Cardiac muscle cell (in vitro differentiated cells and primary cell): ENCODE data around the gene PAX5. TPM values are rescaled to one million over a fixed set of nuclear protein-coding genes. Genes with fewer than 3 reads are reported as not detected.

ENCODE experiments used
- DNase-seq, 2 donors: peaks; one replicate each; pipeline versions ENCODE4 v3.0.0 to v3.0.0-alpha.2; 2010 to 2017; ENCODE audit warnings: low read depth in 1 of 2, low spot score in 1 of 2
- H3K27ac ChIP-seq: fragments of 200-600 bp; sonication (generic); 2 replicates; pipeline ENCODE4 v1.5.1; 2016
- H3K27me3 ChIP-seq: fragments of 200-600 bp; sonication (generic); 2 replicates; pipeline ENCODE4 v1.6.0; 2016; ENCODE audit warnings: control low read depth
- H3K36me3 ChIP-seq: fragments of 200-600 bp; sonication (generic); 2 replicates; pipeline ENCODE4 v1.5.1; 2016; ENCODE audit warnings: control low read depth
- H3K4me1 ChIP-seq: fragments of 200-600 bp; sonication (generic); 2 replicates; pipeline ENCODE4 v1.8.1; 2017; ENCODE audit warnings: low read depth, mild to moderate bottlenecking, mixed run types
- H3K4me3 ChIP-seq: fragments of 200-600 bp; sonication (generic); 2 replicates; pipeline ENCODE4 v1.5.1; 2016; ENCODE audit warnings: mild to moderate bottlenecking
- H3K9me3 ChIP-seq: fragments of 200-600 bp; sonication (generic); 2 replicates; pipeline ENCODE4 v1.5.1; 2017; ENCODE audit warnings: low read depth, mild to moderate bottlenecking, control low read depth
- polyA plus RNA-seq: library from polyadenylated mRNA; unstranded; fragments of >200 nt; fragmentation: Nextera tagmentation; extraction: Ambion mirVana; gene quantifications from 2 replicates; pipeline ENCODE4 v1.2.1, GENCODE V29; 2016
- total RNA-seq: library from RNA; depleted of rRNA; stranded (reverse); fragments of >200 nt; gene quantifications from 2 replicates; pipeline ENCODE4 v1.2.3, GENCODE V29; 2016
- TF ChIP-seq, protein P1 (sequence below): IDR thresholded peaks from 2 replicates; pipeline ENCODE4 v1.5.1; 2012; ENCODE audit warnings: low read depth, mild to moderate bottlenecking, low read length

PAX5 gene
- total and polyA plus RNA-seq, 2 experiments from 2014 or later: not detected

DNA sequence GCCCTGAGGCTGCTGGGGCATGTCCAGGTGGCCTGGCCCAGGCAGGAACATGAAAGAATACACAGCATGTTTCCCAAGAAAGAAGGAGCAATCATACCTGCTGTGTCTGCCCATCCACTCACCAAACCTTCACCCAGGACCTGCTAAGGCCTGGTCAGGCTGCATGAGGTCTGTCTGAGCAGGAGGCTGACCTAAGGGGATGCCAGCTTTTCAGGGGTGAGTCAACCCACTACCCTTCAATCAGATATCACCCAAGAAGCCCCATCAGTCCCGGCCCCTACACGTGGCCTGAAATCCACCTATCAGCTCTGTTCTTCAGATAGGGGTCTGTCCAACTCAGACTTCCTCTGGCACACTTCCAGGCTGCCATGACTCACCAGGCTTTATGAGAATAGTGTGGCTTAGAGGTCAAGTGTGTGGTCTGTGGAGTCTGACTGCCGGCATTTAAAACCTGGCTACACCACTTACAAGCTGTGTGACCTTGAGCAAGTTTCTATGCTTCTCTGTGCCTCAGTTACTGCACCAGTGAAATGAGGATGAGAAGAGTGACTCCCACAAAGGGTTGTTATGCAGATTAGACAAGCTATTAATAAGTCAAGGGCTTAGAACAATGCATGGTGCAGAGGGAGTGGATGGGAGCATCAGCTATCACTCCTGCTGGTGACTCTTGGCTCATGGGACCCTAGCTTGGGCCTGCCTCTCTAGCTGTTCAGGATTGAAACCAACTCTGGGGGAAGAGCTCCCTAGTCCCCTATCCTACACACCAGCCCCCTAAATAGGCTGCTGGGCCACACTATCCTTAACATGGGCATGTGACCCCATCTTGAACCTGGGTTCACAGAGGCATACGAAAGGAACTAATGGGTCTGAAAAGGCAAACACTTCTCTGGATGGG, 130.3 kb downstream of the PAX5 start:
- H3K36me3 ChIP-seq: no peaks in the 10 kb centered on the region
- H3K4me3 ChIP-seq: no peak overlapping the region
- no peaks in the 10 kb centered on the region for H3K9me3 ChIP-seq
- TF ChIP-seq, protein P1, sequence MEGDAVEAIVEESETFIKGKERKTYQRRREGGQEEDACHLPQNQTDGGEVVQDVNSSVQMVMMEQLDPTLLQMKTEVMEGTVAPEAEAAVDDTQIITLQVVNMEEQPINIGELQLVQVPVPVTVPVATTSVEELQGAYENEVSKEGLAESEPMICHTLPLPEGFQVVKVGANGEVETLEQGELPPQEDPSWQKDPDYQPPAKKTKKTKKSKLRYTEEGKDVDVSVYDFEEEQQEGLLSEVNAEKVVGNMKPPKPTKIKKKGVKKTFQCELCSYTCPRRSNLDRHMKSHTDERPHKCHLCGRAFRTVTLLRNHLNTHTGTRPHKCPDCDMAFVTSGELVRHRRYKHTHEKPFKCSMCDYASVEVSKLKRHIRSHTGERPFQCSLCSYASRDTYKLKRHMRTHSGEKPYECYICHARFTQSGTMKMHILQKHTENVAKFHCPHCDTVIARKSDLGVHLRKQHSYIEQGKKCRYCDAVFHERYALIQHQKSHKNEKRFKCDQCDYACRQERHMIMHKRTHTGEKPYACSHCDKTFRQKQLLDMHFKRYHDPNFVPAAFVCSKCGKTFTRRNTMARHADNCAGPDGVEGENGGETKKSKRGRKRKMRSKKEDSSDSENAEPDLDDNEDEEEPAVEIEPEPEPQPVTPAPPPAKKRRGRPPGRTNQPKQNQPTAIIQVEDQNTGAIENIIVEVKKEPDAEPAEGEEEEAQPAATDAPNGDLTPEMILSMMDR: no peak
- peaks cover 96% of the 10 kb centered on the region for H3K27me3 ChIP-seq
- peak in 1 of 2 donors; percentile 94 for DNase-seq
- no peak overlapping the region for H3K27ac ChIP-seq
- no peaks in the 10 kb centered on the region for H3K4me1 ChIP-seq

DNA sequence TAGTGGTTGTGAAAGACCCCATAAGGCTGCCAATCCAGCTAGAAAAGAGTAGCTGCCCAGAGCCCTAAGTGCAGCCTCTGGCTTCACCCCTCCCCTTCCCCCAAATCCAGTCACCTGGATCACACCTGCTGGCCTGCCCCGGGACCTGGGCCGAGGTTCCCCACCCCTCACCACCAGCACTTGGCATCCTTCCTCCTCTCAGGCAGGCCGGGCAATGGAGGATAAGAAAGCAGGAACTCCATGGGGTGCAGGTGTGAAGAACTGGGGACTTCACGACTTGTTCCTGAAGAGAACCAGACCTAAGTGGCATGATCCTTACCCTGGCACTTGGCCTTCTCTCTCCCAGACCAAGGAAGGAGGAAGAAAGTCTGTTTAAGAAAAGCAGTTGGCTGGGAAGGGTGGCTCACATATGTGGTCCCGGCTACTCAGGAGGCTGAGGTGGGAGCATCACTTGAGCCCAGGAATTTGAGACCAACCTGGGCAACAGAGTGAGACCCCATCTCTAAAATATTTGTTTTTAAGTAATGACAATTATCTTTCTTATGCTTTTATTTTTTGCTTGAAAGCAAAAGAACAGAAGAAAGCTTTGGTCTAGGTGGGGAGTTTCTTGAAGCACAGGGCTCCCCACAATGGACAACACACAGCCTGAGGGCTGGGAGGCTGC, 131.1 kb downstream of the PAX5 start:
- TF ChIP-seq, protein P1: no peak
- Histone ChIP-seq H3K4me3 (no peak overlapping the region), H3K27me3 (peaks cover 96% of the 10 kb centered on the region), H3K36me3 (no peaks in the 10 kb centered on the region), H3K9me3 (no peaks in the 10 kb centered on the region), H3K27ac (no peak overlapping the region), H3K4me1 (no peaks in the 10 kb centered on the region)
- DNase-seq: no peak

DNA sequence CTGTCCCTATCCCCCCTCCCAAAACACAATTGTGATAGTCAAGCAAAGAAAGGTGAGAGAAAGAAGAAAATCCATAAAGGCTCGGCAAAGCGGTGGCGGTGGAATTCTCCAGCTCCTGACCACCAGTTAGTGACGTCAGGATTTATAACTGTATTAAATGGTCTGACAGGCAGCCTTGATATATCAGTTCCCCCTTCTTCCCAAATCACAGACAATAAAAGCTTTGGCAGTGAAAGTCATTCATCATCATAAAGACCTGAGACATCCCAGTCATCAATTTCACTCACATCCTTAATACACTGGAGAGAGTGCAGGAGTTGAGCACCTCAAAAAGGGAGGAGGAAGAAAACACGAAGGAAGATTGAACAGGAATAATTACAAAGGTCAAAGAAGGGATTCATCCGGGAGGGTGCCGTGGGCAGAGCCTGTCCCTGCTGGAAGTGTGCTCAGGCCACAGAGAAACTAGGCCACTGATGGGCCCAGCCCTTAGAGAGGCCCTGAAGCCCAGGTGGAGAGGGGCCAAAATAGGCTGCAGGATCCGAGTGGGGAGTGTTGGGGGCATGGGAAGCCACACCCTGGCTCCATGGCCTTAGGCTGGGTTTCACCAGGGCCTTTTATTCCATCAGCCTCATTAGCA, 131.9 kb downstream of the PAX5 start:
- Histone ChIP-seq H3K36me3 (no peaks in the 10 kb centered on the region), H3K9me3 (no peaks in the 10 kb centered on the region), H3K4me3 (no peak overlapping the region), H3K4me1 (no peaks in the 10 kb centered on the region), H3K27me3 (peaks cover 96% of the 10 kb centered on the region), H3K27ac (no peak overlapping the region)
- TF ChIP-seq, protein P1: no peak
- no peak for DNase-seq

DNA sequence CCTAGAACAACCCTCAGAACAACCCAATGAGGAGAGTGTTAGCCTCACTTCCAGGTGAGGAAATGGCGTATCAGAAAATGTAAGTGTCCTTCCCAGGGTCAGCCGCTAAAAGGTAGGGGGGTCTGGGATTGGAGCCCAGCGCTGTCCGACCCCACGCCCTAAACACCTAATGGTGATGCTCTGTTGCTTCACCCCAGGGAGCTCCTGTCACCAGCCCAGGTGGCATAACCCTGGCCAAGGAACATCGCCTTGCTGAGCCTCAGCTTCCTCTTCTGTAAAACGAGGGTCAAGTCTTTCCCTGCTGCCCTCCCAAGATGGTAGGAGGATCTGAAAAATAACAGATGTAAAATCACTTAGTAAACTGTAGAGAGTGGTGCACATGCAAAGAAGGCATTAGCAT, 132.5 kb downstream of the PAX5 start:
- no peak overlapping the region for H3K4me3 ChIP-seq
- TF ChIP-seq, protein P1: no peak
- no peaks in the 10 kb centered on the region for H3K4me1 ChIP-seq
- H3K27ac ChIP-seq: no peak overlapping the region
- no peaks in the 10 kb centered on the region for H3K9me3 ChIP-seq
- H3K27me3 ChIP-seq: peaks cover 96% of the 10 kb centered on the region
- H3K36me3 ChIP-seq: no peaks in the 10 kb centered on the region
- no peak for DNase-seq

DNA sequence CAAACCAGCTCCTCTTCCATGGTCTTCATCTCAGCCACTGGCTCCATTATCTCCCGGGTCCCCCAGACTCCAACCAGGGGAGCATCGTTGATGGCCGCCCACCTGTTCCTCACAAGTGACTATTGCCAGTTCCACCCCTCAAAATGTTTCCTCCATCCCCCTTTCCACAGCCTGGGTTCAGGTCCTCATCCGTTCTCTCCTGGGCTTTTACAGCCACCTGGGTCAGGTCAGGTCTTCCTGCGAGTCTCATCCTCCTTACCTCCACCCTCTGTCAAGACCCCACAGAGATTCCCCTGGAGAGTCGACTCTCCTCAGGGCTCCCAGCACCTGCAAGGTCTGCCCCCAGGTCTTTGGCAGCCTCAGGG, 133.2 kb downstream of the PAX5 start:
- H3K36me3 ChIP-seq: no peaks in the 10 kb centered on the region
- TF ChIP-seq, protein P1: no peak
- DNase-seq: no peak
- peaks cover 96% of the 10 kb centered on the region for H3K27me3 ChIP-seq
- no peak overlapping the region for H3K4me3 ChIP-seq
- no peak overlapping the region for H3K27ac ChIP-seq
- no peaks in the 10 kb centered on the region for H3K9me3 ChIP-seq
- H3K4me1 ChIP-seq: no peaks in the 10 kb centered on the region
